HCT116 (cell line): ENCODE measurements around the gene NEDD4. TPM values are rescaled to one million over a fixed set of nuclear protein-coding genes. Genes with fewer than 3 reads are reported as not detected.

Source experiments
- ATAC-seq: fragments of 200-7000 bp; cut with Tn5 transposase; 2 replicates; pipeline ENCODE4 v1.9.1; 2020; ENCODE audit warnings: mild to moderate bottlenecking, moderate library complexity
- BruUV-seq: library from RNA; stranded (reverse); fragments of 400-500 nt; replicated peaks from 2 replicates; lab custom pipeline; 2021; lab: Mats Ljungman, UMichigan
- CTCF ChIA-PET: fragments of 300-600 bp; sonication (Branson Sonifier 250); formaldehyde crosslinking; loops from one replicate; lab custom pipeline; 2021; ENCODE audit warnings: antibody characterized with exemption; lab: Charles Lee
- POLR2A ChIA-PET: fragments of 300-600, 350-600 bp; sonication (Branson Sonifier 250); formaldehyde crosslinking; loops from one replicate; lab custom pipeline; 2021; ENCODE audit warnings: antibody characterized with exemption; lab: Charles Lee
- RAD21 ChIA-PET, 2 experiments: fragments of 300-600 bp; sonication (Branson Sonifier 250); formaldehyde crosslinking; loops; one replicate each; lab custom pipeline; 2023; ENCODE audit warnings: low total read pairs in 2 of 2; ENCODE audit not compliant: uncharacterized antibody in 2 of 2, unreplicated experiment in 2 of 2, low non-redundant PET in 1 of 2; lab: Charles Lee
- DNase-seq: peaks from one replicate; pipeline ENCODE4 v3.0.0-alpha.2; 2010; ENCODE audit warnings: low read depth, low spot score
- H2AFZ ChIP-seq: fragments of 200-600 bp; shearing (Covaris generic), sonication (generic); 2 replicates; pipeline ENCODE4 v1.6.1; 2017; ENCODE audit warnings: low read depth, mixed run types, mixed read lengths, antibody characterized with exemption, low read length; ENCODE audit not compliant: poor library complexity, severe bottlenecking
- H3K27ac ChIP-seq: 2 replicates; pipeline ENCODE4 v1.5.1; 2012; ENCODE audit warnings: low read depth, low read length
- H3K27me3 ChIP-seq: fragments of 200-600 bp; sonication (generic); 2 replicates; pipeline ENCODE4 v1.6.1; 2016; ENCODE audit warnings: mixed run types, low read length, mixed read lengths; ENCODE audit not compliant: insufficient read depth
- H3K36me3 ChIP-seq, 2 experiments: fragments of 200-500 bp in 1 of 2; fragments of 200-600 bp in 1 of 2; sonication (Bioruptor generic) in 1 of 2; sonication (generic) in 1 of 2; 2 replicates each; pipeline versions ENCODE4 v1.5.1 to v1.6.1; 2014 to 2016; ENCODE audit warnings: low read length in 2 of 2, inconsistent platforms in 1 of 2, mixed read lengths in 1 of 2, mixed run types in 1 of 2; ENCODE audit not compliant: insufficient read depth in 2 of 2, control insufficient read depth in 1 of 2
- H3K4me1 ChIP-seq, 2 experiments: fragments of 200-600 bp in 1 of 2; sonication (generic) in 1 of 2; 2 replicates each; pipeline versions ENCODE4 v1.5.1 to v1.6.1; 2012 to 2017; ENCODE audit warnings: low read length in 2 of 2, inconsistent platforms in 1 of 2, mild to moderate bottlenecking in 1 of 2, mixed read lengths in 1 of 2, mixed run types in 1 of 2, moderate library complexity in 1 of 2; ENCODE audit not compliant: insufficient read depth in 2 of 2, control insufficient read depth in 1 of 2
- H3K4me2 ChIP-seq: fragments of 200-600 bp; sonication (generic); 2 replicates; pipeline ENCODE4 v1.6.1; 2017; ENCODE audit warnings: mixed run types, low read length, mixed read lengths
- H3K4me3 ChIP-seq, 2 experiments: fragments of 200-600 bp in 1 of 2; sonication (generic) in 1 of 2; replicated peaks in 1 of 2; 2 replicates each; pipeline ENCODE4 v1.5.1; 2011 to 2016; ENCODE audit warnings: low read length in 2 of 2, control low read depth in 1 of 2, low read depth in 1 of 2, mild to moderate bottlenecking in 1 of 2, mixed read lengths in 1 of 2, mixed run types in 1 of 2
- H3K79me2 ChIP-seq: fragments of 200-600 bp; sonication (generic); 2 replicates; pipeline ENCODE4 v1.6.1; 2017; ENCODE audit warnings: mild to moderate bottlenecking, mixed run types, low read length, moderate library complexity, mixed read lengths; ENCODE audit not compliant: insufficient read depth
- H3K9ac ChIP-seq: fragments of 200-600 bp; sonication (generic); 2 replicates; pipeline ENCODE4 v1.6.1; 2016; ENCODE audit warnings: low read length, mixed read lengths
- H3K9me2 ChIP-seq: fragments of 200-600 bp; sonication (generic), shearing (Covaris generic); 2 replicates; pipeline ENCODE4 v1.6.1; 2017; ENCODE audit warnings: mixed run types, mild to moderate bottlenecking, moderate library complexity; ENCODE audit not compliant: insufficient read depth
- H3K9me3 ChIP-seq, 2 experiments: fragments of 200-500 bp in 1 of 2; fragments of 200-600 bp in 1 of 2; sonication (Bioruptor generic) in 1 of 2; sonication (generic) in 1 of 2; 2 replicates each; pipeline ENCODE4 v1.6.1; 2014 to 2017; ENCODE audit warnings: low read length in 2 of 2, mixed read lengths in 2 of 2, inconsistent platforms in 1 of 2, low read depth in 1 of 2, mild to moderate bottlenecking in 1 of 2, mixed run types in 1 of 2, moderate library complexity in 1 of 2; ENCODE audit not compliant: control insufficient read depth in 1 of 2, insufficient read depth in 1 of 2
- H4K20me1 ChIP-seq: fragments of 200-600 bp; sonication (generic), shearing (Covaris generic); 2 replicates; pipeline ENCODE4 v1.6.1; 2017; ENCODE audit warnings: mixed run types, mild to moderate bottlenecking, moderate library complexity; ENCODE audit not compliant: insufficient read depth
- CBX3 ChIP-seq: IDR thresholded peaks from 2 replicates; pipeline ENCODE4 v1.6.1; 2012; ENCODE audit warnings: low read depth
- CEBPB ChIP-seq: IDR thresholded peaks from 2 replicates; pipeline ENCODE4 v1.6.1; 2012; ENCODE audit warnings: low read depth
- EZH2phosphoT487 ChIP-seq: fragments of 200-600 bp; IDR thresholded peaks from 2 replicates; pipeline ENCODE4 v1.6.1; 2018; ENCODE audit warnings: antibody characterized with exemption, borderline replicate concordance
- POLR2A ChIP-seq: IDR thresholded peaks from 2 replicates; pipeline ENCODE4 v1.7.0; 2011; ENCODE audit warnings: borderline replicate concordance; ENCODE audit not compliant: insufficient read depth, insufficient read length; ENCODE audit errors: extremely low read depth
- RAD21 ChIP-seq: IDR thresholded peaks from 2 replicates; pipeline ENCODE4 v1.6.1; 2012; ENCODE audit warnings: low read depth, mild to moderate bottlenecking
- SP1 ChIP-seq: IDR thresholded peaks from 2 replicates; pipeline ENCODE4 v1.6.1; 2012; ENCODE audit warnings: low read depth
- YY1 ChIP-seq: IDR thresholded peaks from 2 replicates; pipeline ENCODE4 v1.6.1; 2011; ENCODE audit warnings: low read length, low read depth, moderate library complexity, mild to moderate bottlenecking; ENCODE audit not compliant: insufficient replicate concordance; ENCODE audit errors: extremely low read depth
- ZFX ChIP-seq: fragments of 450-650 bp; IDR thresholded peaks from 2 replicates; pipeline ENCODE4 v1.6.1; 2017
- intact Hi-C: fragments of 100-400 bp; cut with micrococcal nuclease; formaldehyde crosslinking; loops from 2 replicates; pipeline ENCODE4 v1.10.0; 2022
- total RNA-seq: library from RNA; stranded (reverse); gene quantifications from one replicate; pipeline ENCODE4 v1.2.1, GENCODE V29; 2021; ENCODE audit not compliant: unreplicated experiment
- TF ChIP-seq, protein P1 (sequence below): IDR thresholded peaks from 2 replicates; pipeline ENCODE4 v1.6.1; 2011; ENCODE audit warnings: mild to moderate bottlenecking, low read length, moderate library complexity; ENCODE audit not compliant: insufficient replicate concordance; ENCODE audit errors: extremely low read depth
- TF ChIP-seq, protein P2 (sequence below): IDR thresholded peaks from 2 replicates; pipeline ENCODE4 v1.6.1; 2012

NEDD4 gene
- total RNA-seq, 1 experiment from 2014 or later = 13.7 TPM

DNA sequence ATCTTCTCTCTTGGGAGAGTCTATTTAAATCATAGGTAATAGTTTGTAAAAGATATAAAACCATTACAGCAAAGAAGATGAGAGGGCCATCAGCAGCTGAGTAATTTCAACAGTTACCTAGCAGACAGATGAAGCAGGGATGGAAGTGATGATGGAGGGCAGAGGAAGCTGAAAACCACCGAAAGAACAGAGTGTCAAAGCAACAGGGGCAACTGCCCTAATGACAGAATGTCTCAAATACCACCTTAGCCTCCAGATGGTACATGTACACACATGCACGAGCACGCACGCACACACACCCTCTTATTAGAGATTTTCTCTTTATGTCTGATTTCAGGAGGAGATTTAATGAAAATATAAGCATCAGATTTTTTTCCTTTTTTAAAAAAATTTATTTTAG lies 64.5 kb downstream of the NEDD4 start:
- Histone ChIP-seq H3K27me3 (no peaks in the 10 kb centered on the region), H3K9ac (no peak overlapping the region), H3K36me3 (no peaks in the 10 kb centered on the region), H3K9me3 (no peaks in the 10 kb centered on the region), H3K27ac (no peak overlapping the region), H3K79me2 (no peaks in the 10 kb centered on the region), H3K4me3 (no peak overlapping the region), H3K9me2 (no peaks in the 10 kb centered on the region), H2AFZ (no peak overlapping the region), H3K4me2 (no peak overlapping the region), H4K20me1 (no peaks in the 10 kb centered on the region), H3K4me1 (no peaks in the 10 kb centered on the region)
- intact Hi-C loops = no loop called here
- ChIA-PET CTCF (interaction anchor here (1.6 kb wide), 1 partner anchor 11 kb away, joined by 4 read pairs; no protein-coding TSS in a partner anchor), POLR2A (no interaction called here), RAD21 (no interaction called here)
- BruUV-seq = no TSS peak
- no peak for TF ChIP-seq EZH2phosphoT487
- no peak for TF ChIP-seq CEBPB
- TF ChIP-seq, protein P1, sequence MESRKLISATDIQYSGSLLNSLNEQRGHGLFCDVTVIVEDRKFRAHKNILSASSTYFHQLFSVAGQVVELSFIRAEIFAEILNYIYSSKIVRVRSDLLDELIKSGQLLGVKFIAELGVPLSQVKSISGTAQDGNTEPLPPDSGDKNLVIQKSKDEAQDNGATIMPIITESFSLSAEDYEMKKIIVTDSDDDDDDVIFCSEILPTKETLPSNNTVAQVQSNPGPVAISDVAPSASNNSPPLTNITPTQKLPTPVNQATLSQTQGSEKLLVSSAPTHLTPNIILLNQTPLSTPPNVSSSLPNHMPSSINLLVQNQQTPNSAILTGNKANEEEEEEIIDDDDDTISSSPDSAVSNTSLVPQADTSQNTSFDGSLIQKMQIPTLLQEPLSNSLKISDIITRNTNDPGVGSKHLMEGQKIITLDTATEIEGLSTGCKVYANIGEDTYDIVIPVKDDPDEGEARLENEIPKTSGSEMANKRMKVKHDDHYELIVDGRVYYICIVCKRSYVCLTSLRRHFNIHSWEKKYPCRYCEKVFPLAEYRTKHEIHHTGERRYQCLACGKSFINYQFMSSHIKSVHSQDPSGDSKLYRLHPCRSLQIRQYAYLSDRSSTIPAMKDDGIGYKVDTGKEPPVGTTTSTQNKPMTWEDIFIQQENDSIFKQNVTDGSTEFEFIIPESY = no peak
- TF ChIP-seq YY1 = no peak
- ATAC-seq (no peak), DNase-seq (no peak)

DNA sequence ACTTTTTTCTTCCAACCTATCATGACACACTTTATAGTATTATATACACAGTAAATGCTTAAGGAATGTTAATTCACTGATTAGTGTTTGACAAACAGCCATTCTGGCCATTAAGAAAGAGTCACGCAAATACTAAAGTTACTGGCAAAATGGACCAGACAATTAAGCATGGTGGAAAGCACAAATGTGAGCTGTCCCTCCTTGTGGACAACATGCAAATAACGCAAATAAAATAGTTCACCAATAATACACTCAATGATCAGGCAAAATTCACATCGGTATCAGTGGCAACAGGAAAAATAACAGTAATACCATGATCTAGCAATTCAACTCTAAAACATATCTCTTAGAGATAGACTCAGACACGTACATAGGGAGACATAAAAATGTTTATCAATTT lies 71.7 kb downstream of the NEDD4 start:
- H4K20me1 ChIP-seq = no peaks in the 10 kb centered on the region
- H3K4me2 ChIP-seq = no peak overlapping the region
- H3K9ac ChIP-seq = no peak overlapping the region
- no peaks in the 10 kb centered on the region for H3K36me3 ChIP-seq
- H3K27ac ChIP-seq = no peak overlapping the region
- no peaks in the 10 kb centered on the region for H3K79me2 ChIP-seq
- POLR2A ChIA-PET = no interaction called here
- TF ChIP-seq EZH2phosphoT487 (no peak), RAD21 (no peak), CEBPB (no peak), CBX3 (no peak), SP1 (no peak), ZFX (no peak), POLR2A (no peak)
- TF ChIP-seq, protein P2, sequence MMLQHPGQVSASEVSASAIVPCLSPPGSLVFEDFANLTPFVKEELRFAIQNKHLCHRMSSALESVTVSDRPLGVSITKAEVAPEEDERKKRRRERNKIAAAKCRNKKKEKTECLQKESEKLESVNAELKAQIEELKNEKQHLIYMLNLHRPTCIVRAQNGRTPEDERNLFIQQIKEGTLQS = no peak
- TF ChIP-seq, protein P1 = no peak
- DNase-seq (no peak), ATAC-seq (no peak)
- H3K4me1 ChIP-seq = peaks cover 6% of the 10 kb centered on the region in 2 experiments; a peak in 3 of 4 replicates
- no peak overlapping the region for H2AFZ ChIP-seq
- RAD21 ChIA-PET = no interaction called here
- no peaks in the 10 kb centered on the region for H3K9me3 ChIP-seq
- H3K4me3 ChIP-seq = no peak overlapping the region
- no TSS peak for BruUV-seq
- intact Hi-C loops = no loop called here
- no peaks in the 10 kb centered on the region for H3K27me3 ChIP-seq
- CTCF ChIA-PET = no interaction called here
- H3K9me2 ChIP-seq = no peaks in the 10 kb centered on the region
